Spleen (tissue), 11 donors: Measurements from ENCODE around the gene GRK3. TPM values are rescaled to one million over a fixed set of nuclear protein-coding genes. Genes with fewer than 3 reads are reported as not detected.

Experiments
- DNase-seq: peaks from one replicate; pipeline ENCODE4 v3.0.0-alpha.2; 2020
- H3K27ac ChIP-seq, 8 donors: fragments of 200-600 bp; sonication (generic) in 7 of 8; 1 replicate in 4 of 8; 2 replicates in 4 of 8; pipeline versions ENCODE4 v1.5.0 to v1.8.0; 2016 to 2021; ENCODE audit warnings: inconsistent platforms in 4 of 8, mild to moderate bottlenecking in 4 of 8, moderate library complexity in 1 of 8
- H3K27me3 ChIP-seq, 7 donors: fragments of 200-600 bp; sonication (generic) in 6 of 7; replicated peaks in 1 of 7; 1 replicate in 4 of 7; 2 replicates in 3 of 7; pipeline versions ENCODE4 v1.5.0 to v1.8.0; 2016 to 2021; ENCODE audit warnings: inconsistent platforms in 3 of 7, mild to moderate bottlenecking in 1 of 7
- H3K36me3 ChIP-seq, 6 donors: fragments of 200-600 bp; sonication (generic) in 5 of 6; 1 replicate in 4 of 6; 2 replicates in 2 of 6; pipeline versions ENCODE4 v1.5.0 to v1.8.0; 2016 to 2021; ENCODE audit warnings: inconsistent platforms in 2 of 6
- H3K4me1 ChIP-seq, 6 donors: fragments of 200-600 bp; sonication (generic) in 5 of 6; 1 replicate in 3 of 6; 2 replicates in 3 of 6; pipeline versions ENCODE4 v1.5.0 to v1.8.0; 2016 to 2021; ENCODE audit warnings: inconsistent platforms in 3 of 6
- H3K4me3 ChIP-seq, 8 donors: fragments of 200-600 bp; sonication (generic) in 7 of 8; 1 replicate in 4 of 8; 2 replicates in 4 of 8; pipeline versions ENCODE4 v1.5.0 to v1.8.0; 2016 to 2021; ENCODE audit warnings: inconsistent platforms in 4 of 8, mild to moderate bottlenecking in 4 of 8, moderate library complexity in 2 of 8
- H3K9me3 ChIP-seq, 8 donors: fragments of 200-600 bp; sonication (generic) in 7 of 8; 1 replicate in 4 of 8; 2 replicates in 4 of 8; pipeline versions ENCODE4 v1.5.0 to v1.8.0; 2016 to 2021; ENCODE audit warnings: inconsistent platforms in 4 of 8
- CTCF ChIP-seq, 11 experiments: fragments of 200-600 bp in 7 of 11; fragments of 450-650 bp in 4 of 11; sonication (generic) in 4 of 11; IDR thresholded peaks in 8 of 11; conservative IDR thresholded peaks in 3 of 11; 1 replicate in 7 of 11; 2 replicates in 4 of 11; pipeline versions ENCODE4 v1.4.0 to v1.8.0; 2016 to 2021; ENCODE audit warnings: antibody characterized with exemption in 11 of 11, inconsistent platforms in 4 of 11, mild to moderate bottlenecking in 1 of 11
- POLR2A ChIP-seq, 3 donors: fragments of 450-650 bp; IDR thresholded peaks; one replicate each; pipeline ENCODE4 v1.5.1; 2017; ENCODE audit warnings: antibody characterized with exemption in 3 of 3, mild to moderate bottlenecking in 1 of 3
- POLR2AphosphoS5 ChIP-seq, 3 donors: sonication (generic); formaldehyde crosslinking; IDR thresholded peaks; one replicate each; pipeline ENCODE4 v1.5.1; 2017; ENCODE audit warnings: antibody characterized with exemption in 3 of 3
- WGBS, 5 donors: extraction: QIAGEN DNeasy Blood & Tissue Kit in 3 of 5; methylation state at CpG; one replicate each; pipeline versions ENCODE4 v1.1.5 to v1.1.7; 2013 to 2018; 5-methylcytosine and 5-hydroxymethylcytosine counted together
- intact Hi-C: fragments of 100-400 bp; cut with DNase I; formaldehyde crosslinking; loops from one replicate; pipeline ENCODE4 v1.15.0; 2023; ENCODE audit warnings: low total_unique reads
- polyA plus RNA-seq, 3 donors: library from polyadenylated mRNA; stranded (reverse); fragments of 200-250 nt; gene quantifications; one replicate each; pipeline ENCODE4 v1.2.1, GENCODE V29; 2013
- total RNA-seq, 7 donors: library from RNA; depleted of rRNA in 3 of 7; stranded (reverse); fragments of >200 nt in 3 of 7; fragmentation: NEBNext Ultra II Directional in 4 of 7; extraction: Animal tissue kit (Norgen Biotek cat#: 25700) in 4 of 7; gene quantifications; one replicate each; pipeline versions ENCODE4 v1.1.0 to v1.2.1, GENCODE V29; 2016 to 2021
- donor health status: healthy with polysubstance abuse.
- donor health status: DM: no; HTN: no; CAD: no; lungs with moderate emphysema.
- donor health status: DM: no; HTN: no; CAD: no.
- donor health status: Bipolar disorder and iron deficiency.
- donor health status: healthy.
- donor health status: DM: no; HTN: no; CAD: no.
- donor health status: DM: yes; HTN: yes; CAD: no.

The GRK3 gene
- total and polyA plus RNA-seq, 10 donors = 9.3 to 60.7 (median 45.7) TPM

GRCh38 chr22:25645266-25645665, 80.8 kb downstream of the GRK3 start:
- Histone ChIP-seq H3K27me3 (no peaks in the 10 kb centered on the region), H3K9me3 (peaks cover 0 to 2% (median 0%) of the 10 kb centered on the region in 8 donors), H3K4me1 (peaks cover 7 to 54% (median 20%) of the 10 kb centered on the region in 6 donors), H3K27ac (peak overlapping the region in 2 of 8 donors; percentile 3 to 12), H3K36me3 (peaks cover 0 to 23% (median 0%) of the 10 kb centered on the region in 6 donors), H3K4me3 (no peak overlapping the region)
- intact Hi-C loops = no loop called here
- TF ChIP-seq POLR2A (IDR thresholded peaks at IDR 0.05) = no peak
- no peak for TF ChIP-seq POLR2AphosphoS5 (IDR thresholded peaks at IDR 0.05)
- no peak for TF ChIP-seq CTCF (IDR thresholded peaks at IDR 0.05 in 8 of 11, conservative IDR thresholded peaks at IDR 0.05 in 3 of 11)
- no peak for DNase-seq
- 75 to 84% (median 79%) methylated on average over 6 of the region's 6 CpGs for WGBS, 5 donors

GRCh38 chr22:25645964-25646363, 81.5 kb downstream of the GRK3 start:
- Histone ChIP-seq H3K4me3 (no peak overlapping the region), H3K9me3 (no peaks in the 10 kb centered on the region), H3K27me3 (no peaks in the 10 kb centered on the region), H3K36me3 (peaks cover 0 to 21% (median 0%) of the 10 kb centered on the region in 6 donors), H3K27ac (peak overlapping the region in 1 of 8 donors; percentile 12), H3K4me1 (peaks cover 10 to 61% (median 26%) of the 10 kb centered on the region in 6 donors)
- 100% methylated on average over 1 of the region's 1 CpG for WGBS, 5 donors
- intact Hi-C loops = no loop called here
- no peak for TF ChIP-seq CTCF (IDR thresholded peaks at IDR 0.05 in 8 of 11, conservative IDR thresholded peaks at IDR 0.05 in 3 of 11)
- no peak for TF ChIP-seq POLR2AphosphoS5 (IDR thresholded peaks at IDR 0.05)
- no peak for TF ChIP-seq POLR2A (IDR thresholded peaks at IDR 0.05)
- DNase-seq = no peak

- Histone ChIP-seq H3K36me3 (peaks cover 0 to 20% (median 0%) of the 10 kb centered on the region in 6 donors), H3K27ac (peak overlapping the region in 7 of 8 donors; percentile 3 to 70 (median 59)), H3K27me3 (no peaks in the 10 kb centered on the region), H3K4me1 (peaks cover 7 to 49% (median 24%) of the 10 kb centered on the region in 6 donors), H3K9me3 (no peaks in the 10 kb centered on the region), H3K4me3 (no peak overlapping the region)
- DNase-seq = no peak
- intact Hi-C loops = no loop called here
- TF ChIP-seq POLR2A (IDR thresholded peaks at IDR 0.05) = no peak
- TF ChIP-seq POLR2AphosphoS5 (IDR thresholded peaks at IDR 0.05) = no peak
- no peak for TF ChIP-seq CTCF (IDR thresholded peaks at IDR 0.05 in 8 of 11, conservative IDR thresholded peaks at IDR 0.05 in 3 of 11)
Observed at GRCh38 chr22:25650833-25651232, 86.4 kb downstream of the GRK3 start.

- no peaks in the 10 kb centered on the region for H3K9me3 ChIP-seq
- WGBS, 5 donors = 36 to 45% (median 38%) methylated on average over 4 of the region's 4 CpGs
- H3K27ac ChIP-seq = peak overlapping the region in 7 of 8 donors; percentile 3 to 70 (median 59)
- peaks cover 7 to 50% (median 27%) of the 10 kb centered on the region in 6 donors for H3K4me1 ChIP-seq
- intact Hi-C loops = no loop called here
- no peaks in the 10 kb centered on the region for H3K27me3 ChIP-seq
- H3K36me3 ChIP-seq = peaks cover 0 to 20% (median 0%) of the 10 kb centered on the region in 6 donors
- TF ChIP-seq POLR2AphosphoS5 (IDR thresholded peaks at IDR 0.05) = no peak
- TF ChIP-seq POLR2A (IDR thresholded peaks at IDR 0.05) = no peak
- TF ChIP-seq CTCF (IDR thresholded peaks at IDR 0.05 in 8 of 11, conservative IDR thresholded peaks at IDR 0.05 in 3 of 11) = no peak
- no peak for DNase-seq
- no peak overlapping the region for H3K4me3 ChIP-seq
Observed at GRCh38 chr22:25651332-25652085, 87.0 kb downstream of the GRK3 start.
